Mesangial cell (primary cell): ENCODE results near the gene RPRD1B. TPM values are rescaled to one million over a fixed set of nuclear protein-coding genes. Genes with fewer than 3 reads are reported as not detected.

ENCODE experiments used
- total RNA-seq: library from RNA; depleted of rRNA; stranded (reverse); fragments of >200 nt; gene quantifications from 2 replicates; pipeline ENCODE4 v1.2.3, GENCODE V29; 2015

Gene RPRD1B, protein sequence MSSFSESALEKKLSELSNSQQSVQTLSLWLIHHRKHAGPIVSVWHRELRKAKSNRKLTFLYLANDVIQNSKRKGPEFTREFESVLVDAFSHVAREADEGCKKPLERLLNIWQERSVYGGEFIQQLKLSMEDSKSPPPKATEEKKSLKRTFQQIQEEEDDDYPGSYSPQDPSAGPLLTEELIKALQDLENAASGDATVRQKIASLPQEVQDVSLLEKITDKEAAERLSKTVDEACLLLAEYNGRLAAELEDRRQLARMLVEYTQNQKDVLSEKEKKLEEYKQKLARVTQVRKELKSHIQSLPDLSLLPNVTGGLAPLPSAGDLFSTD
- 12.7 and 13.8 TPM in 2 replicates for total RNA-seq

DNA sequence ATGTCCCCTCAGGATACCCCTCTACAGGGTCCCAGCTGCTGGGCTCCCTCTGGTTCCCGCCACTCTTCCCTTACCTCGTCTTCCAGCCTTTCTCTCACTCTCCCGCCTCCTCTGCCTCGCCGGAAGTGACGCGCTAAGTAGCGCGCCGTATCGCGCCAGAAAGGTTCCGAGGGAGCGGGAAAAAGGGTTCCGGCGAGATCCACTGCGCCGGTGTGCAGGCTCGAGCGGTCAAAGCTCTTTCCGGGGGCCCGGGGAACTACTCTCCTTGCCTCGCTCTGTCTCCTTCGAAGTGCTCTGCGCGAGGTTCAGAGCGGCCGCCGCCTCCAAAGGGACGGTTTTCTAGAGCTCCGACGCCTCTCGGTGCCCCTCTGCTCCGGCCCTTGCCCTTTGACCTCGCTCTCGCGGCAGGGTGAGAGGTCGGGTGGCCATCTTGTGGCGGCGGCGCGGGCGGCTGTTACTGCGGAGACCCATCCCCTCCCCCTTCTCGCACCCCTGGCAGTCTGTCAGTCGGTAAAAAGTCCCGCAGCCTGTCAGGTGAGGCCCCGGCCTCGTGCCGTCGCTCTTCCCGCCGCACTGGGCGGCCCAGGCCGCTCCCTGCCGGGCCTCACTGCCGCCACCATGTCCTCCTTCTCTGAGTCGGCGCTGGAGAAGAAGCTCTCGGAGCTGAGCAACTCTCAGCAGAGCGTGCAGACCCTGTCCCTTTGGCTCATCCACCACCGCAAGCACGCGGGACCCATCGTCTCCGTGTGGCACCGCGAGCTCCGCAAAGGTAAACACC is at the start of gene RPRD1B, which contains the start of gene TTI1:
TSS of gene RPRD1B (plus strand) at position 417 of the 778 bp plus-strand sequence. CDS start at position 619, 202 bp downstream.
TSS of gene TTI1 (minus strand) at position 127 of the 778 bp plus-strand sequence. CDS start 19,640 bp downstream, outside the sequence.

Other genes starting within 250 kb of the RPRD1B start
- 2.0 and 5.5 TPM in 2 replicates for gene VSTM2L, start 130.6 kb upstream of the RPRD1B start, total RNA-seq
- gene TTI1, start 290 bp upstream of the RPRD1B start, total RNA-seq = 14.7 and 23.5 TPM in 2 replicates
- gene TGM2, start 131.5 kb downstream of the RPRD1B start, total RNA-seq = 160 and 444 TPM in 2 replicates
- gene KIAA1755, start 227.0 kb downstream of the RPRD1B start, total RNA-seq = 6.3 and 7.5 TPM in 2 replicates